Mesenchymal stem cell (in vitro differentiated cells and primary cell): Measurements from ENCODE around the gene ACTBL2.
A peak's percentile ranks its signal among the peaks of the same experiment; 100 is the strongest.

Experiments
- DNase-seq: peaks from one replicate; pipeline ENCODE4 v3.0.0-alpha.2; 2013
- H2AFZ ChIP-seq: one replicate; pipeline ENCODE4 v1.6.1; 2013; ENCODE audit warnings: low read depth, mild to moderate bottlenecking, control low read depth, inconsistent platforms, low read length, moderate library complexity
- H2AK5ac ChIP-seq: 2 replicates; pipeline ENCODE4 v1.6.1; 2013; ENCODE audit warnings: low read length, moderate library complexity, mild to moderate bottlenecking, inconsistent platforms; ENCODE audit not compliant: severe bottlenecking
- H2BK120ac ChIP-seq: one replicate; pipeline ENCODE4 v1.6.1; 2013; ENCODE audit warnings: low read depth, mild to moderate bottlenecking, inconsistent platforms, low read length, moderate library complexity
- H2BK12ac ChIP-seq, 2 experiments: one replicate each; pipeline ENCODE4 v1.6.1; 2013; ENCODE audit warnings: inconsistent platforms in 2 of 2, low read length in 2 of 2, mild to moderate bottlenecking in 2 of 2, moderate library complexity in 2 of 2, control low read depth in 1 of 2
- H2BK15ac ChIP-seq: one replicate; pipeline ENCODE4 v1.6.1; 2013; ENCODE audit warnings: mild to moderate bottlenecking, low read depth, inconsistent platforms; ENCODE audit not compliant: poor library complexity, severe bottlenecking
- H2BK5ac ChIP-seq: 2 replicates; pipeline ENCODE4 v1.6.1; 2013; ENCODE audit warnings: low read depth, mild to moderate bottlenecking, low read length, control low read depth, inconsistent platforms; ENCODE audit not compliant: poor library complexity, severe bottlenecking
- H3K14ac ChIP-seq, 2 experiments: one replicate each; pipeline ENCODE4 v1.6.1; 2013; ENCODE audit warnings: inconsistent platforms in 2 of 2, low read length in 2 of 2, control low read depth in 1 of 2, mild to moderate bottlenecking in 1 of 2, moderate library complexity in 1 of 2
- H3K18ac ChIP-seq, 2 experiments: one replicate each; pipeline ENCODE4 v1.6.1; 2013; ENCODE audit warnings: inconsistent platforms in 2 of 2, low read length in 2 of 2, control low read depth in 1 of 2, low read depth in 1 of 2, mild to moderate bottlenecking in 1 of 2
- H3K23ac ChIP-seq, 2 experiments: one replicate each; pipeline ENCODE4 v1.6.1; 2013; ENCODE audit warnings: inconsistent platforms in 2 of 2, low read length in 2 of 2, mild to moderate bottlenecking in 2 of 2, moderate library complexity in 2 of 2, control low read depth in 1 of 2
- H3K27ac ChIP-seq: 2 replicates; pipeline ENCODE4 v1.5.1; 2013; ENCODE audit warnings: mild to moderate bottlenecking, moderate library complexity, low read length, control low read depth, inconsistent platforms; ENCODE audit not compliant: poor library complexity, severe bottlenecking
- H3K27me3 ChIP-seq, 2 experiments: 2 replicates each; pipeline versions ENCODE4 v1.6.1 to v1.7.0; 2013; ENCODE audit warnings: low read length in 2 of 2, mild to moderate bottlenecking in 2 of 2, moderate library complexity in 2 of 2, control low read depth in 1 of 2, inconsistent platforms in 1 of 2; ENCODE audit not compliant: control insufficient read depth in 1 of 2, insufficient read depth in 1 of 2
- H3K36me3 ChIP-seq, 2 experiments: 2 replicates each; pipeline versions ENCODE4 v1.6.1 to v1.7.0; 2013; ENCODE audit warnings: low read length in 2 of 2, control low read depth in 1 of 2, inconsistent platforms in 1 of 2, low read depth in 1 of 2, mild to moderate bottlenecking in 1 of 2; ENCODE audit not compliant: insufficient read depth in 2 of 2, control insufficient read depth in 1 of 2
- H3K4ac ChIP-seq, 2 experiments: one replicate each; pipeline ENCODE4 v1.6.1; 2013; ENCODE audit warnings: inconsistent platforms in 2 of 2, low read length in 2 of 2, mild to moderate bottlenecking in 2 of 2, moderate library complexity in 2 of 2, control low read depth in 1 of 2, low read depth in 1 of 2
- H3K4me1 ChIP-seq: 2 replicates; pipeline ENCODE4 v1.6.1; 2013; ENCODE audit warnings: low read depth, low read length, control low read depth; ENCODE audit not compliant: control insufficient read depth, insufficient read depth
- H3K4me2 ChIP-seq: 2 replicates; pipeline ENCODE4 v1.6.1; 2013; ENCODE audit warnings: low read length, mild to moderate bottlenecking, inconsistent platforms; ENCODE audit not compliant: poor library complexity, severe bottlenecking
- H3K4me3 ChIP-seq, 2 experiments: 2 replicates each; pipeline versions ENCODE4 v1.5.1 to v1.7.0; 2013; ENCODE audit warnings: low read length in 2 of 2, mild to moderate bottlenecking in 2 of 2, control low read depth in 1 of 2, low read depth in 1 of 2; ENCODE audit not compliant: insufficient read depth in 1 of 2
- H3K79me1 ChIP-seq: replicated peaks from 2 replicates; pipeline ENCODE4 v1.6.1; 2013; ENCODE audit warnings: mild to moderate bottlenecking, control low read depth, low read length, inconsistent platforms; ENCODE audit not compliant: poor library complexity, severe bottlenecking
- H3K9ac ChIP-seq: 2 replicates; pipeline ENCODE4 v1.7.0; 2013; ENCODE audit warnings: mild to moderate bottlenecking, low read length, moderate library complexity
- H3K9me3 ChIP-seq: 2 replicates; pipeline ENCODE4 v1.7.0; 2013; ENCODE audit warnings: mild to moderate bottlenecking, low read length; ENCODE audit not compliant: control insufficient read depth
- H4K8ac ChIP-seq: one replicate; pipeline ENCODE4 v1.6.1; 2013; ENCODE audit warnings: inconsistent platforms, mild to moderate bottlenecking, low read length, moderate library complexity
- H4K91ac ChIP-seq: one replicate; pipeline ENCODE4 v1.6.1; 2013; ENCODE audit warnings: mild to moderate bottlenecking, low read length, inconsistent platforms
- WGBS: methylation state at CpG from one replicate; pipeline ENCODE4 v1.1.7; 2013; ENCODE audit warnings: mixed read lengths; 5-methylcytosine and 5-hydroxymethylcytosine counted together

Gene ACTBL2

DNA sequence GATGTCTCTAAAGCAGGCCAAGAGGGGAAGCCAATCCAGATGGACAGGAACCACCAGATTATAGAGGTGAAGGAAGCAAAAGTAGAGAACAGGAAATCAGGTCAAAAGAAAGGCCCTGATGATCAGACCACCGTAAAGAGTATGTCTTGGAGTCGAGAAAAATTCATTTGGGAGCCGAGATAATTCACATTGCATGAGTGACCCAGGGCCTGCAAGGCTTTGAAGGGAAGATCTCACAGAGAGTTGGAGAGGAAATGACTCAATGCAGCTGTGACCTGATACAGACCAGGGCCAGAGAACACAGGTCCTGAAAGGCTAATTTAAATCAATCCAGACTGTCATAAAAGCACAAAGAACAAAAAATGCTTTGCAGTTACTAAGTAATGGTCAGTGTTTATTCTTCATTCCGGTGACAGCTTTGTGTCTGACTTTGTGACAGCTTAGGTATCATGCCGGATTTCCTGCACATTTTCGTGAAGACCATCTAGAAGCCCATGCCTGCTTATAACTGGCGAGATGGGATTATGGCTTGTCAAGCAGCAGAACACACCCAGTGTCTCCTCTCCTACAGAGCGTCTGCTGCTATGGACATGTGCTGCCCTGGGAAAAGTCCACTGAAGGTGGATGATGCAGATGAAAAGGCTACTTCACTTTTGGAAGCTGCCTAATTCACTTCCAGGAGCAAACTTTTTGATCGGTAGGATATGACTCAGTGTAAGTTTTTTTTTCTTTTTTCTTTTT is 5.8 kb upstream of the ACTBL2 start:
- peak overlapping the region; percentile 72 to 89 for H3K18ac ChIP-seq
- H3K36me3 ChIP-seq, result no peaks in the 10 kb centered on the region
- H3K4ac ChIP-seq, result peak overlapping the region; percentile 52 to 95
- H3K4me3 ChIP-seq, result no peak overlapping the region
- peak overlapping the region; percentile 23 for H2AK5ac ChIP-seq
- H3K4me1 ChIP-seq, result peaks cover 6% of the 10 kb centered on the region
- peak overlapping the region in 1 of 2 experiments; percentile 89 for H3K23ac ChIP-seq
- peak overlapping the region; percentile 62 to 100 for H2BK12ac ChIP-seq
- peak overlapping the region; percentile 54 for H2BK120ac ChIP-seq
- peak overlapping the region; percentile 56 for H2AFZ ChIP-seq
- H3K27ac ChIP-seq, result peak overlapping the region; percentile 77
- no peak overlapping the region for H3K4me2 ChIP-seq
- WGBS, result 2% methylated on average over 9 of the region's 9 CpGs
- H2BK15ac ChIP-seq, result peak overlapping the region; percentile 68
- no peak overlapping the region for H3K9ac ChIP-seq
- H3K79me1 ChIP-seq, result no peaks in the 10 kb centered on the region
- H3K9me3 ChIP-seq, result no peaks in the 10 kb centered on the region
- H4K91ac ChIP-seq, result peak overlapping the region; percentile 90
- peak; percentile 83 for DNase-seq
- peak overlapping the region in 1 of 2 experiments; percentile 48 for H3K14ac ChIP-seq
- no peak overlapping the region for H2BK5ac ChIP-seq
- H4K8ac ChIP-seq, result peak overlapping the region; percentile 70
- H3K27me3 ChIP-seq, result no peaks in the 10 kb centered on the region

DNA sequence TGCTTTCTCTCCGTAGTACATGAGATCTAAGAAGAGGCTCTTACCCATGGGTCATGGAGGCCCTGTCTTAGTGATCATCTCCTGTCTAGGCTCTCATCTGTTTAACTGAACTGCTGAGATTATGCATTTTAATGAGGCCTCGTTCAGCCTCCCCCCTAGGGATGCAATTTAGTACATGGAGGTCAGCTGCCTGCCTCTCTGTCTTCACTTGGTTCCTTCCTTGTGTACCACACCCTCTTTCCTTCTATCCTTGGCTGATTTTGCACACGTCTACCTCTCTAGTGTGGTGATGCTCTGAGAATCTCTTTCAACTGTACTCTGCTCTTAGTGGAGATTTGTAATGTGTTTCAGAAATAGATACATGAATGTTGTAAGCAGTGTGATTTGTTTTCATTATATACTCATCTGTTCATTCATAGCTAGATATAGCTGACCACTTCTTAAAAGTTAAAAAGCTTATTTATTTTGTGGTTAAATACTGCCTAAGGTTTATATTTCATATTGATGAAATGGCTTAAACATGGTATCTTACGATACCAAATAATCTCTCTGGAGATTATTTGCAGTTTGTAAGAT is 3.5 kb upstream of the ACTBL2 start:
- Histone ChIP-seq H3K4me1 (peaks cover 14% of the 10 kb centered on the region), H2AFZ (no peak overlapping the region), H3K4ac (peak overlapping the region in 1 of 2 experiments; percentile 47), H4K91ac (peak overlapping the region; percentile 70), H3K79me1 (no peaks in the 10 kb centered on the region), H3K36me3 (no peaks in the 10 kb centered on the region), H3K27me3 (no peaks in the 10 kb centered on the region), H3K9ac (no peak overlapping the region), H2BK15ac (peak overlapping the region; percentile 65), H3K27ac (no peak overlapping the region), H2BK120ac (no peak overlapping the region), H3K4me3 (no peak overlapping the region), H3K18ac (peak overlapping the region; percentile 52 to 92), H3K14ac (no peak overlapping the region), H2AK5ac (no peak overlapping the region), H4K8ac (peak overlapping the region; percentile 35), H2BK5ac (no peak overlapping the region), H2BK12ac (peak overlapping the region; percentile 63 to 85), H3K4me2 (no peak overlapping the region), H3K23ac (no peak overlapping the region), H3K9me3 (no peaks in the 10 kb centered on the region)
- DNase-seq, result no peak
- 83% methylated on average over 3 of the region's 4 CpGs for WGBS

DNA sequence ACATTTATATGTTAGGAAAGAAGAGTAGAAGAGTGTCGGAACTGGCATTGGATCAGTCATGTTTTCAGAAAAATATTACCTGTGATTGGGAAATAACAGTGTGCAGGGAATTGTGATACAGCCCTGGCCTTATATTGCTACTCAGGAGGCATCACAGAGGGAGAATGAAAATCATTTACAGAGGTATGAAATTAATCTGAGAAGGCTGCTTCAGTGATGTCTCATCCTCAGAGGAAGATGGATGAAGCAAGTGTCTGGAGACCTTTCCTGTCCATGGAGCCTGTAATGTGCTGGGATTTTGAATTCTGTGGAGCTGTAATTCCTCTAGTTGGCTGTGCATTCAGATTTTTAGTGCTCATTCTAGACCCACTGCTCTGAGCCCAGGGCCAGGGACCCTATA is 3.8 kb downstream of the ACTBL2 start:
- no peak overlapping the region for H3K27ac ChIP-seq
- no peaks in the 10 kb centered on the region for H3K9me3 ChIP-seq
- H2BK12ac ChIP-seq, result no peak overlapping the region
- 100% methylated on average over 1 of the region's 1 CpG for WGBS
- no peak overlapping the region for H3K23ac ChIP-seq
- H3K14ac ChIP-seq, result no peak overlapping the region
- no peak overlapping the region for H3K4me3 ChIP-seq
- DNase-seq, result no peak
- no peak overlapping the region for H4K8ac ChIP-seq
- H2BK15ac ChIP-seq, result no peak overlapping the region
- H2BK5ac ChIP-seq, result no peak overlapping the region
- H3K4me1 ChIP-seq, result peaks cover 8% of the 10 kb centered on the region
- H2AK5ac ChIP-seq, result no peak overlapping the region
- no peak overlapping the region for H3K4ac ChIP-seq
- H2BK120ac ChIP-seq, result peak overlapping the region; percentile 43
- H3K27me3 ChIP-seq, result no peaks in the 10 kb centered on the region
- no peak overlapping the region for H4K91ac ChIP-seq
- no peak overlapping the region for H3K4me2 ChIP-seq
- H3K9ac ChIP-seq, result no peak overlapping the region
- H3K18ac ChIP-seq, result no peak overlapping the region
- H3K36me3 ChIP-seq, result no peaks in the 10 kb centered on the region
- H2AFZ ChIP-seq, result no peak overlapping the region
- H3K79me1 ChIP-seq, result no peaks in the 10 kb centered on the region

DNA sequence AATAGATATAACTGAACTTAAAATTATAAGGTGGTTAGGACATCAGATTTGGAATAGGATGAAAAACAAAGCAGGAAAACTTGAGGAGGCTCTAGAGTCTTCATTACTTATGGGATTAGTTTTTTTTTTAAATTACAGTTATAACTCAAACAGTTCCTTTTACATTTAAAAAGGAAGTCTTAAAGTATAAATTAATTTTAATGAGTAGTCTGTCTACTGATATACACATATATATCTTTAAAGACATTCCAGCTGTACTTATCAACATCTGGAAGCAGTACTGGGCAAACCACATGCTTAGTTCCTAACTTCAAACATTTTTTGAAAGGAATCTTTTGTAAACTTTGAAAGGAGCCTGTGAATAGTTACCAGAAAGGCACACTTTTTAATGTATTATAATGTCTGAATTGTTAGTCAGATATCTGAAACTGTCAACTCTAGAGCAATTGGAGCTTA is 6.0 kb downstream of the ACTBL2 start:
- no peak for DNase-seq
- no peaks in the 10 kb centered on the region for H3K79me1 ChIP-seq
- H3K4ac ChIP-seq, result no peak overlapping the region
- H2BK5ac ChIP-seq, result no peak overlapping the region
- H3K4me3 ChIP-seq, result no peak overlapping the region
- no peak overlapping the region for H4K8ac ChIP-seq
- H3K36me3 ChIP-seq, result no peaks in the 10 kb centered on the region
- H3K4me2 ChIP-seq, result no peak overlapping the region
- H3K27ac ChIP-seq, result no peak overlapping the region
- no peak overlapping the region for H2BK15ac ChIP-seq
- H3K18ac ChIP-seq, result no peak overlapping the region
- no peak overlapping the region for H4K91ac ChIP-seq
- H3K9ac ChIP-seq, result no peak overlapping the region
- no peak overlapping the region for H3K14ac ChIP-seq
- H2AFZ ChIP-seq, result no peak overlapping the region
- no peak overlapping the region for H2BK120ac ChIP-seq
- H3K9me3 ChIP-seq, result no peaks in the 10 kb centered on the region
- H2BK12ac ChIP-seq, result no peak overlapping the region
- no peaks in the 10 kb centered on the region for H3K27me3 ChIP-seq
- H2AK5ac ChIP-seq, result no peak overlapping the region
- no peaks in the 10 kb centered on the region for H3K4me1 ChIP-seq
- no peak overlapping the region for H3K23ac ChIP-seq
